Body of pancreas (tissue), 4 donors: Measurements from ENCODE around the gene C20orf96. TPM values are rescaled to one million over a fixed set of nuclear protein-coding genes. Genes with fewer than 3 reads are reported as not detected.
A peak's percentile ranks its signal among the peaks of the same experiment; 100 is the strongest.

Experiments
- ATAC-seq: fragments of 150-250 bp; one replicate; pipeline ENCODE4 v1.9.1; 2016
- DNase-seq, 4 donors: peaks; one replicate each; pipeline ENCODE4 v3.0.0-alpha.2; 2019
- H3K27ac ChIP-seq, 4 donors: fragments of 200-600 bp; sonication (generic); 1 replicate in 3 of 4; 2 replicates in 1 of 4; pipeline versions ENCODE4 v1.5.1 to v1.6.1; 2016 to 2019; ENCODE audit warnings: mild to moderate bottlenecking in 1 of 4, mixed read lengths in 1 of 4, moderate library complexity in 1 of 4
- H3K27me3 ChIP-seq, 2 donors: fragments of 200-600 bp; sonication (generic); one replicate each; pipeline ENCODE4 v1.6.0; 2016; ENCODE audit warnings: mild to moderate bottlenecking in 1 of 2
- H3K36me3 ChIP-seq, 2 donors: fragments of 200-600 bp; sonication (generic); replicated peaks in 1 of 2; 2 replicates each; pipeline ENCODE4 v1.5.1; 2016; ENCODE audit warnings: low read depth in 2 of 2; ENCODE audit not compliant: insufficient read depth in 1 of 2
- H3K4me1 ChIP-seq: fragments of 200-600 bp; sonication (generic); one replicate; pipeline ENCODE4 v1.6.0; 2016
- H3K4me3 ChIP-seq, 2 donors: fragments of 200-600 bp; sonication (generic); 1 replicate in 1 of 2; 2 replicates in 1 of 2; pipeline ENCODE4 v1.5.1; 2016 to 2019
- H3K9me3 ChIP-seq, 3 donors: fragments of 200-600 bp; sonication (generic); 1 replicate in 2 of 3; 2 replicates in 1 of 3; pipeline ENCODE4 v1.5.1; 2016
- POLR2A ChIP-seq, 3 donors: fragments of 450-650 bp; IDR thresholded peaks; one replicate each; pipeline ENCODE4 v1.6.1; 2016; ENCODE audit warnings: antibody characterized with exemption in 3 of 3, mild to moderate bottlenecking in 2 of 3
- WGBS, 2 donors: methylation state at CpG; one replicate each; pipeline ENCODE4 v1.1.5; 2017; 5-methylcytosine and 5-hydroxymethylcytosine counted together
- intact Hi-C: fragments of 100-400 bp; cut with DNase I; formaldehyde crosslinking; loops from one replicate; pipeline ENCODE4 v1.15.1; 2023
- total RNA-seq, 2 donors: library from RNA; depleted of rRNA; stranded (reverse); fragments of >200 nt; gene quantifications; one replicate each; pipeline ENCODE4 v1.1.0, GENCODE V29; 2016
- TF ChIP-seq, protein P1 (sequence below), 7 experiments: fragments of 450-650 bp in 4 of 7; fragments of 200-600 bp in 3 of 7; sonication (generic) in 3 of 7; IDR thresholded peaks; one replicate each; pipeline ENCODE4 v1.5.1; 2016 to 2019; ENCODE audit warnings: antibody characterized with exemption in 7 of 7

Gene C20orf96
- total RNA-seq, 2 donors from 2014 or later: 0.33 to 1.8 TPM

DNA sequence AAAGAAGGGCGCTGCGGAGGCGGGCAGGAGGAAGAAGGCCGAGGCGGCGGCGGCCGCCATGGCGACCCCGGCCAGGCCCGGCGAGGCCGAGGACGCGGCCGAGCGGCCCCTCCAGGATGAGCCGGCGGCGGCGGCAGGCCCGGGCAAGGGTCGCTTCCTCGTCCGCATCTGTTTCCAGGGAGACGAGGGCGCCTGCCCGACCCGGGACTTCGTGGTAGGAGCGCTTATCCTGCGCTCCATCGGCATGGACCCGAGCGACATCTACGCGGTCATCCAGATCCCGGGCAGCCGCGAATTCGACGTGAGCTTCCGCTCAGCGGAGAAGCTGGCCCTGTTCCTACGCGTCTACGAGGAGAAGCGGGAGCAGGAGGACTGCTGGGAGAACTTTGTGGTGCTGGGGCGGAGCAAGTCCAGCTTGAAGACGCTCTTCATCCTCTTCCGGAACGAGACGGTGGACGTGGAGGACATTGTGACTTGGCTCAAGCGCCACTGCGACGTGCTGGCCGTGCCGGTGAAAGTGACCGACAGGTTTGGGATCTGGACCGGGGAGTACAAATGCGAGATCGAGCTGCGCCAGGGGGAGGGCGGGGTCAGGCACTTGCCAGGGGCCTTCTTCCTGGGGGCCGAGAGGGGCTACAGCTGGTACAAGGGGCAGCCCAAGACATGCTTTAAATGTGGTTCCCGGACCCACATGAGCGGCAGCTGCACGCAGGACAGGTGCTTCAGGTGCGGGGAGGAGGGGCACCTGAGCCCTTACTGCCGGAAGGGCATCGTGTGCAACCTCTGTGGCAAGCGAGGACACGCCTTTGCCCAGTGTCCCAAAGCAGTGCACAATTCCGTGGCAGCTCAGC is 7.6 kb upstream of the C20orf96 start:
- H3K4me3 ChIP-seq: peak overlapping the region; percentile 59 to 63
- intact Hi-C loops: no loop called here
- ATAC-seq (peak; percentile 42), DNase-seq (peak; percentile 59 to 71 (median 68))
- H3K27ac ChIP-seq: peak overlapping the region; percentile 86 to 97 (median 94)
- H3K36me3 ChIP-seq: no peaks in the 10 kb centered on the region
- H3K9me3 ChIP-seq: no peaks in the 10 kb centered on the region
- H3K4me1 ChIP-seq: peaks cover 28% of the 10 kb centered on the region
- WGBS, 2 donors: 0 to 1% methylated on average over 23 to 60 of the region's 75 CpGs
- peak; percentile 21 to 71 (median 65) for TF ChIP-seq POLR2A (IDR thresholded peaks at IDR 0.05)
- TF ChIP-seq, protein P1, sequence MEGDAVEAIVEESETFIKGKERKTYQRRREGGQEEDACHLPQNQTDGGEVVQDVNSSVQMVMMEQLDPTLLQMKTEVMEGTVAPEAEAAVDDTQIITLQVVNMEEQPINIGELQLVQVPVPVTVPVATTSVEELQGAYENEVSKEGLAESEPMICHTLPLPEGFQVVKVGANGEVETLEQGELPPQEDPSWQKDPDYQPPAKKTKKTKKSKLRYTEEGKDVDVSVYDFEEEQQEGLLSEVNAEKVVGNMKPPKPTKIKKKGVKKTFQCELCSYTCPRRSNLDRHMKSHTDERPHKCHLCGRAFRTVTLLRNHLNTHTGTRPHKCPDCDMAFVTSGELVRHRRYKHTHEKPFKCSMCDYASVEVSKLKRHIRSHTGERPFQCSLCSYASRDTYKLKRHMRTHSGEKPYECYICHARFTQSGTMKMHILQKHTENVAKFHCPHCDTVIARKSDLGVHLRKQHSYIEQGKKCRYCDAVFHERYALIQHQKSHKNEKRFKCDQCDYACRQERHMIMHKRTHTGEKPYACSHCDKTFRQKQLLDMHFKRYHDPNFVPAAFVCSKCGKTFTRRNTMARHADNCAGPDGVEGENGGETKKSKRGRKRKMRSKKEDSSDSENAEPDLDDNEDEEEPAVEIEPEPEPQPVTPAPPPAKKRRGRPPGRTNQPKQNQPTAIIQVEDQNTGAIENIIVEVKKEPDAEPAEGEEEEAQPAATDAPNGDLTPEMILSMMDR (IDR thresholded peaks at IDR 0.05): no peak
- H3K27me3 ChIP-seq: no peaks in the 10 kb centered on the region

DNA sequence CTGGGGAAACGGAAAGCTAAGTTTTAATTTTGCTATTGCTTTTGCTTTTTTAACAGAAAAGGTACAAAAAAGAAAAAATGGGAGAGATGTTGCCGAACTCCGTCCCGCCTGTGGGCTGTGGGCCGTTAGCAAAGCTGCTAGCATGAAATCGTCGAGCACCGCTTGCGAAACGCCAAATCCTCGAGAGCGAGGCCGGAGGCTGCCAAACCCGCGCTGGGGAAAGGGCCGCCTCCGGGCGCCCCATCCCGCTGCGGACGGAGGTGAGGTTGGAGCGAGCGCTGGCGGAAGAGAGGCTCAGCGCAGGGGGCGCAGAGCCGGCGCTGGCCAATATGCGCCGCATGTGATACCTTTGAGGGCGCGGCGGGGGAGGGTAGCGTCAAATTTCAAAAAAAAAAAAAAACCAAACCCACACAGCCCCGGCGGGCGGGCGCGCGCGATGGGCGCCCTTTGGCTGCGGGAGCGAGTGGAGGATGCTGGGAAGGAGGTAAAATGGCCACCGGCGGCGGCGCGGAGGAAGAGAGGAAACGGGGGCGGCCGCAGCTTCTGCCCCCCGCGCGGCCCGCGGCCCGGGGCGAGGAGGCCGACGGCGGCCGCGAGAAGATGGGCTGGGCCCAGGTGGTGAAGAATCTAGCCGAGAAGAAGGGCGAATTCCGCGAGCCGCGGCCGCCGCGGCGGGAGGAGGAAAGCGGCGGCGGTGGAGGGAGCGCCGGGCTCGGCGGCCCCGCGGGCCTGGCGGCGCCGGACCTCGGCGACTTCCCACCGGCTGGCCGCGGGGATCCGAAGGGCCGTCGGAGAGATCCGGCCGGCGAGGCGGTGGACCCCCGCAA is 6.8 kb upstream of the C20orf96 start, which contains the start of gene ZCCHC3:
Gene ZCCHC3 (plus strand): TSS at position 473 of the 827 bp plus-strand sequence. CDS start 17 bp downstream, at position 490.
- no peaks in the 10 kb centered on the region for H3K27me3 ChIP-seq
- H3K9me3 ChIP-seq: no peaks in the 10 kb centered on the region
- H3K27ac ChIP-seq: peak within 1 kb of the TSS; percentile 86 to 97 (median 94)
- WGBS, 2 donors: 0 to 1% methylated on average over 46 to 83 of the region's 99 CpGs
- peaks cover 28% of the 10 kb centered on the region for H3K4me1 ChIP-seq
- intact Hi-C loops: no loop called here
- peak within 1 kb of the TSS; percentile 59 to 63 for H3K4me3 ChIP-seq
- DNase-seq (peak; percentile 84 to 91 (median 90)), ATAC-seq (peak; percentile 90)
- peak; percentile 64 to 70 (median 65) for TF ChIP-seq POLR2A (IDR thresholded peaks at IDR 0.05)
- TF ChIP-seq, protein P1 (IDR thresholded peaks at IDR 0.05): peak in 4 of 7 experiments; percentile 13 to 43 (median 28)
- no peaks in the 10 kb centered on the region for H3K36me3 ChIP-seq

DNA sequence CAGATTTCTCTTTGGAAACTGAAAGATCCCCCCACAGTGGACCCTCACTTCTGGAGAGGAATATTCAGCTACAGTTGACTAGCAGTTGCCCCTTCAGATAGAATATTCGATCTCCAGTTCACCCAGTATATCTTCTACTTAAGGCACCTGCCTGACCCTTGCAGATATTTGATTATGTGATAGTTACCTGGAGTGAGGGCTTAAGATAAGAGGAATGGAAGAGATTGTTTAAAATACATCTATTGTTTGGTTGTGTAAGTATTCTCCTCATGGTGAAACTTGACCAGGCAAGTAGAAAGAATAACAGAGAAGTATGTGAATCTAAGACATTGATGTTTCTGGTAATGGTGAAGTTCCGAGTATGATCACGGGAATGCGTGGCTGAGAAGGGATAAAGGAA is 5.3 kb upstream of the C20orf96 start:
- ATAC-seq: no peak
- intact Hi-C loops: no loop called here

DNA sequence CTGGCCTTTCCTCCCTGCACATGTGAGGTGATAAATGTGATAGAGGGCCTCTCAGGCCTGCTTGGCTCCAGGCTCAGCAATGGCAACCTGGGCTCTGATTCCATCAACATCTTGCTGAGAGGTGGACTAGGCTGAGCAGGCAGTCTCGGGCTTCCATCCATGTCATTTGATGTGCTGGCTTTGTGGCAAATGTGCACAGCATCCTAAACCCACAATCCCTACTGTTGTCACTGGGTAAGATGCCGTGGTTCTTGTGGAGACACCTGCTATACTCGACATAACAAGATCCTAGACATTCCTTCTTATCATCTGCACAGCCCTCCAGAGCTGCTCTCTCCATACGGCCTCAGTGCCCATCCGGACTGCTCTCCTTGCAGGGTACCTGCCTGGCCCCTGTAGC is 4.1 kb upstream of the C20orf96 start:
- intact Hi-C loops: no loop called here
- WGBS, 2 donors: 74 to 81% methylated on average over 5 of the region's 5 CpGs
- Histone ChIP-seq H3K4me1 (peaks cover 20% of the 10 kb centered on the region), H3K36me3 (no peaks in the 10 kb centered on the region), H3K4me3 (no peak overlapping the region), H3K27me3 (no peaks in the 10 kb centered on the region), H3K27ac (no peak overlapping the region), H3K9me3 (no peaks in the 10 kb centered on the region)
- DNase-seq: no peak
- ATAC-seq: no peak
- TF ChIP-seq POLR2A (IDR thresholded peaks at IDR 0.05): no peak
- TF ChIP-seq, protein P1 (IDR thresholded peaks at IDR 0.05): no peak

More for the DNA sequence above, 5.3 kb upstream of the C20orf96 start:
- no peak for DNase-seq
- H3K27ac ChIP-seq: no peak overlapping the region
- H3K36me3 ChIP-seq: no peaks in the 10 kb centered on the region
- H3K4me3 ChIP-seq: no peak overlapping the region
- peaks cover 26% of the 10 kb centered on the region for H3K4me1 ChIP-seq
- H3K9me3 ChIP-seq: no peaks in the 10 kb centered on the region
- H3K27me3 ChIP-seq: no peaks in the 10 kb centered on the region
- TF ChIP-seq, protein P1 (IDR thresholded peaks at IDR 0.05): no peak
- TF ChIP-seq POLR2A (IDR thresholded peaks at IDR 0.05): no peak
- WGBS, 2 donors: 81 to 85% methylated on average over 4 of the region's 4 CpGs
